K562 (cell line): ENCODE data around the gene STAT6. TPM values are rescaled to one million over a fixed set of nuclear protein-coding genes. Genes with fewer than 3 reads are reported as not detected.
A peak's percentile ranks its signal among the peaks of the same experiment; 100 is the strongest.

Experiments
- CEBPB ChIP-seq: fragments of 450-650 bp; IDR thresholded peaks from 2 replicates; pipeline ENCODE4 v1.6.1; 2016; ENCODE audit warnings: missing genetic modification characterization, missing compliant biosample characterization
- GTF2F1 ChIP-seq: IDR thresholded peaks from 2 replicates; pipeline ENCODE4 v1.6.1; 2011; ENCODE audit warnings: low read depth, low read length, improper control_type of control experiment
- KDM1A ChIP-seq, 2 experiments: fragments of 450-650 bp; IDR thresholded peaks; 2 replicates each; pipeline ENCODE4 v1.6.1; 2016; ENCODE audit warnings: mild to moderate bottlenecking in 2 of 2
- NR2C2 ChIP-seq, 2 experiments: fragments of 200-800 bp in 1 of 2; sonication (Bioruptor generic) in 1 of 2; sonication (generic) in 1 of 2; formaldehyde crosslinking in 1 of 2; IDR thresholded peaks; 2 replicates each; pipeline versions ENCODE4 v1.6.1 to v1.8.0; 2016 to 2022; ENCODE audit warnings: mild to moderate bottlenecking in 1 of 2, missing compliant biosample characterization in 1 of 2, missing genetic modification characterization in 1 of 2, missing genetic modification reagents in 1 of 2
- RCOR1 ChIP-seq, 2 experiments: IDR thresholded peaks; 2 replicates each; pipeline ENCODE4 v1.6.1; 2012; ENCODE audit warnings: low read depth in 2 of 2, low read length in 2 of 2, borderline replicate concordance in 1 of 2, improper control_type of control experiment in 1 of 2
- TRIM24 ChIP-seq, 2 experiments: fragments of 450-650 bp; IDR thresholded peaks; 2 replicates each; pipeline ENCODE4 v1.6.1; 2016
- ZNF121 ChIP-seq: sonication (generic); formaldehyde crosslinking; conservative IDR thresholded peaks from 2 replicates; pipeline ENCODE4 v1.8.0; 2022; ENCODE audit warnings: missing genetic modification reagents
- ZNF174 ChIP-seq: fragments of 250-450 bp; sonication (Bioruptor Pico); IDR thresholded peaks from 2 replicates; pipeline ENCODE4 v1.4.0; 2020; ENCODE audit warnings: mild to moderate bottlenecking
- ZNF212 ChIP-seq: fragments of 450-650 bp; formaldehyde crosslinking; IDR thresholded peaks from 2 replicates; pipeline ENCODE4 v1.4.0; 2020; ENCODE audit warnings: mild to moderate bottlenecking
- polyA plus RNA-seq, 8 experiments: library from polyadenylated mRNA; depleted of rRNA in 4 of 8; stranded (reverse) in 5 of 8; unstranded in 3 of 8; fragments of >200 nt; fragmentation: Nextera tagmentation in 2 of 8; fragmentation: Illumina TruSeq in 1 of 8; extraction: Ambion mirVana in 2 of 8; extraction: Trizol in 1 of 8; gene quantifications; 2 replicates each; pipeline versions ENCODE4 v1.2.1 to v1.2.3, GENCODE V29; 2011 to 2014; ENCODE audit warnings: inconsistent platforms in 1 of 8, missing spikeins in 1 of 8
- total RNA-seq, 7 experiments: library from RNA; depleted of rRNA in 6 of 7; stranded (reverse); fragments of >200 nt in 6 of 7; fragmentation: Illumina TruSeq in 2 of 7; extraction: Trizol in 2 of 7; gene quantifications; 2 replicates each; pipeline versions ENCODE4 v1.2.1 to v1.2.3, GENCODE V29; 2011 to 2021; ENCODE audit warnings: low replicate concordance in 1 of 7
- TF ChIP-seq, protein P1 (sequence below): fragments of 450-650 bp; IDR thresholded peaks from 2 replicates; pipeline ENCODE4 v1.6.1; 2016; ENCODE audit warnings: mild to moderate bottlenecking, moderate library complexity
- TF ChIP-seq, protein P2 (sequence below): sonication (generic); formaldehyde crosslinking; IDR thresholded peaks from 2 replicates; pipeline ENCODE4 v1.8.0; 2022; ENCODE audit warnings: mild to moderate bottlenecking, missing genetic modification reagents
- TF ChIP-seq, protein P3 (sequence below): fragments of 450-650 bp; IDR thresholded peaks from 2 replicates; pipeline ENCODE4 v1.6.1; 2017; ENCODE audit warnings: mild to moderate bottlenecking, moderate library complexity

STAT6 gene
- total and polyA plus RNA-seq, 9 of the 15 experiments (the other 6 are each of a cell fraction or from before 2014, with no cell fraction given): 2.4 to 49.5 (median 26.5) TPM

DNA sequence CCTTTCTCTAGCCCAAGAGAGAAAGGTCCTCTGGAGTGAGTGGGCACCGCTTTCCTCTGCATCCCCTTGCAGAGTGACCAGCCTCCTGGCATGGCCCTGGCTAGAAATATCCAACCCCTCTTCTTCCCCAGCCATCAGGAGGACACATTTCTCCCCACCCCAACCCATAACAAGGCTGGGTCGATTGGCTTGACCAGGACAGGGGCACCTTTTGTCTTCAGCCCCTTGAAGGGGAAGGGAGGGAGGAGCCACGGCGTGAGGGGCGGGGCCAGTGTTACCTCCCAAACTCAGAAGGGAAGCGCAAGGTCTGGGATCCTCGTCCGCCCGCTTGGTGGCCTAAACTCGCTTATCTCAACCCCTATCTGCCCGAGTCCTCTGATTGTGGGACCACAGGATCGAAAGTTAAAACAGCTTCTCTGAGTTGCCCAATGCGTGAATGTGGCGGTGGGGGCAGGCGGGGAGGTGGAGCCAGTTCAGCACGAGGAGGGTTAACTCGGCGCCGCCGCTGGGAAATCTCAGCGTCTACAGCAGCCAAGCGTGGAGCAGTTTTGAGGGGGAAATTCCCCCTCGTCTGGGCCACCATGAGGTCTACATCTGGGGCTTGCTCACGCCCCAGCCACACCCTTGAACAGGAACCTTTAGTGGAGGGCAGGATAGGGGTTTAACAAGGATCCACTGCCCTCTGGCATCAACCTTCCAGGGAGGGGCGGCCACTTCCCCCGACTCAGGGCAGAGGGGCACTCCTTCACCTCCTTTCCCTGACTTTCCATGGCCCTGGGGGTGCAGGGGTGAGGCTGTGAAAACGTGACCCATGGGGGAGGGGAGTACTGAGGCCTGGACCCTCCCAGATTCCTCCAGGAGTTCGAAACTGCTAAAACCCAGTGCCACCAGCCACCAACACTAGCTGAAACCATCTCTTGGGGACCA is 795 bp downstream of the STAT6 start (continued):
- TF ChIP-seq, protein P1, sequence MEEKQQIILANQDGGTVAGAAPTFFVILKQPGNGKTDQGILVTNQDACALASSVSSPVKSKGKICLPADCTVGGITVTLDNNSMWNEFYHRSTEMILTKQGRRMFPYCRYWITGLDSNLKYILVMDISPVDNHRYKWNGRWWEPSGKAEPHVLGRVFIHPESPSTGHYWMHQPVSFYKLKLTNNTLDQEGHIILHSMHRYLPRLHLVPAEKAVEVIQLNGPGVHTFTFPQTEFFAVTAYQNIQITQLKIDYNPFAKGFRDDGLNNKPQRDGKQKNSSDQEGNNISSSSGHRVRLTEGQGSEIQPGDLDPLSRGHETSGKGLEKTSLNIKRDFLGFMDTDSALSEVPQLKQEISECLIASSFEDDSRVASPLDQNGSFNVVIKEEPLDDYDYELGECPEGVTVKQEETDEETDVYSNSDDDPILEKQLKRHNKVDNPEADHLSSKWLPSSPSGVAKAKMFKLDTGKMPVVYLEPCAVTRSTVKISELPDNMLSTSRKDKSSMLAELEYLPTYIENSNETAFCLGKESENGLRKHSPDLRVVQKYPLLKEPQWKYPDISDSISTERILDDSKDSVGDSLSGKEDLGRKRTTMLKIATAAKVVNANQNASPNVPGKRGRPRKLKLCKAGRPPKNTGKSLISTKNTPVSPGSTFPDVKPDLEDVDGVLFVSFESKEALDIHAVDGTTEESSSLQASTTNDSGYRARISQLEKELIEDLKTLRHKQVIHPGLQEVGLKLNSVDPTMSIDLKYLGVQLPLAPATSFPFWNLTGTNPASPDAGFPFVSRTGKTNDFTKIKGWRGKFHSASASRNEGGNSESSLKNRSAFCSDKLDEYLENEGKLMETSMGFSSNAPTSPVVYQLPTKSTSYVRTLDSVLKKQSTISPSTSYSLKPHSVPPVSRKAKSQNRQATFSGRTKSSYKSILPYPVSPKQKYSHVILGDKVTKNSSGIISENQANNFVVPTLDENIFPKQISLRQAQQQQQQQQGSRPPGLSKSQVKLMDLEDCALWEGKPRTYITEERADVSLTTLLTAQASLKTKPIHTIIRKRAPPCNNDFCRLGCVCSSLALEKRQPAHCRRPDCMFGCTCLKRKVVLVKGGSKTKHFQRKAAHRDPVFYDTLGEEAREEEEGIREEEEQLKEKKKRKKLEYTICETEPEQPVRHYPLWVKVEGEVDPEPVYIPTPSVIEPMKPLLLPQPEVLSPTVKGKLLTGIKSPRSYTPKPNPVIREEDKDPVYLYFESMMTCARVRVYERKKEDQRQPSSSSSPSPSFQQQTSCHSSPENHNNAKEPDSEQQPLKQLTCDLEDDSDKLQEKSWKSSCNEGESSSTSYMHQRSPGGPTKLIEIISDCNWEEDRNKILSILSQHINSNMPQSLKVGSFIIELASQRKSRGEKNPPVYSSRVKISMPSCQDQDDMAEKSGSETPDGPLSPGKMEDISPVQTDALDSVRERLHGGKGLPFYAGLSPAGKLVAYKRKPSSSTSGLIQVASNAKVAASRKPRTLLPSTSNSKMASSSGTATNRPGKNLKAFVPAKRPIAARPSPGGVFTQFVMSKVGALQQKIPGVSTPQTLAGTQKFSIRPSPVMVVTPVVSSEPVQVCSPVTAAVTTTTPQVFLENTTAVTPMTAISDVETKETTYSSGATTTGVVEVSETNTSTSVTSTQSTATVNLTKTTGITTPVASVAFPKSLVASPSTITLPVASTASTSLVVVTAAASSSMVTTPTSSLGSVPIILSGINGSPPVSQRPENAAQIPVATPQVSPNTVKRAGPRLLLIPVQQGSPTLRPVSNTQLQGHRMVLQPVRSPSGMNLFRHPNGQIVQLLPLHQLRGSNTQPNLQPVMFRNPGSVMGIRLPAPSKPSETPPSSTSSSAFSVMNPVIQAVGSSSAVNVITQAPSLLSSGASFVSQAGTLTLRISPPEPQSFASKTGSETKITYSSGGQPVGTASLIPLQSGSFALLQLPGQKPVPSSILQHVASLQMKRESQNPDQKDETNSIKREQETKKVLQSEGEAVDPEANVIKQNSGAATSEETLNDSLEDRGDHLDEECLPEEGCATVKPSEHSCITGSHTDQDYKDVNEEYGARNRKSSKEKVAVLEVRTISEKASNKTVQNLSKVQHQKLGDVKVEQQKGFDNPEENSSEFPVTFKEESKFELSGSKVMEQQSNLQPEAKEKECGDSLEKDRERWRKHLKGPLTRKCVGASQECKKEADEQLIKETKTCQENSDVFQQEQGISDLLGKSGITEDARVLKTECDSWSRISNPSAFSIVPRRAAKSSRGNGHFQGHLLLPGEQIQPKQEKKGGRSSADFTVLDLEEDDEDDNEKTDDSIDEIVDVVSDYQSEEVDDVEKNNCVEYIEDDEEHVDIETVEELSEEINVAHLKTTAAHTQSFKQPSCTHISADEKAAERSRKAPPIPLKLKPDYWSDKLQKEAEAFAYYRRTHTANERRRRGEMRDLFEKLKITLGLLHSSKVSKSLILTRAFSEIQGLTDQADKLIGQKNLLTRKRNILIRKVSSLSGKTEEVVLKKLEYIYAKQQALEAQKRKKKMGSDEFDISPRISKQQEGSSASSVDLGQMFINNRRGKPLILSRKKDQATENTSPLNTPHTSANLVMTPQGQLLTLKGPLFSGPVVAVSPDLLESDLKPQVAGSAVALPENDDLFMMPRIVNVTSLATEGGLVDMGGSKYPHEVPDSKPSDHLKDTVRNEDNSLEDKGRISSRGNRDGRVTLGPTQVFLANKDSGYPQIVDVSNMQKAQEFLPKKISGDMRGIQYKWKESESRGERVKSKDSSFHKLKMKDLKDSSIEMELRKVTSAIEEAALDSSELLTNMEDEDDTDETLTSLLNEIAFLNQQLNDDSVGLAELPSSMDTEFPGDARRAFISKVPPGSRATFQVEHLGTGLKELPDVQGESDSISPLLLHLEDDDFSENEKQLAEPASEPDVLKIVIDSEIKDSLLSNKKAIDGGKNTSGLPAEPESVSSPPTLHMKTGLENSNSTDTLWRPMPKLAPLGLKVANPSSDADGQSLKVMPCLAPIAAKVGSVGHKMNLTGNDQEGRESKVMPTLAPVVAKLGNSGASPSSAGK: peak; percentile 72
- TF ChIP-seq, protein P2, sequence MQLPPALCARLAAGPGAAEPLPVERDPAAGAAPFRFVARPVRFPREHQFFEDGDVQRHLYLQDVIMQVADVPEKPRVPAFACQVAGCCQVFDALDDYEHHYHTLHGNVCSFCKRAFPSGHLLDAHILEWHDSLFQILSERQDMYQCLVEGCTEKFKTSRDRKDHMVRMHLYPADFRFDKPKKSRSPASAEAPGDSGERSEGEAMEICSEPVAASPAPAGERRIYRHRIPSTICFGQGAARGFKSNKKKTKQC (CRISPR knock-in tag): no peak
- TF ChIP-seq RCOR1 (IDR thresholded peaks at IDR 0.05; ENCODE audit: borderline replicate concordance in 1 of 2, low read depth in 2 of 2, low read length in 2 of 2) (peak in 1 of 2 experiments; percentile 80; a peak in 2 of 4 replicates), CEBPB (tag) (peak; percentile 68), KDM1A (IDR thresholded peaks at IDR 0.05) (peak; percentile 11 to 35; a peak in 1 of 4 replicates), ZNF121 (CRISPR knock-in tag) (no peak), ZNF174 (no peak), NR2C2 (CRISPR knock-in tag; IDR thresholded peaks at IDR 0.05) (no peak), NR2C2 (tag; IDR thresholded peaks at IDR 0.05) (0 out of 2 replicates have a peak, but pooled peaks have one; percentile 8), GTF2F1 (no peak), TRIM24 (IDR thresholded peaks at IDR 0.05) (no peak), ZNF212 (CRISPR knock-in tag) (no peak)
- TF ChIP-seq, protein P3, sequence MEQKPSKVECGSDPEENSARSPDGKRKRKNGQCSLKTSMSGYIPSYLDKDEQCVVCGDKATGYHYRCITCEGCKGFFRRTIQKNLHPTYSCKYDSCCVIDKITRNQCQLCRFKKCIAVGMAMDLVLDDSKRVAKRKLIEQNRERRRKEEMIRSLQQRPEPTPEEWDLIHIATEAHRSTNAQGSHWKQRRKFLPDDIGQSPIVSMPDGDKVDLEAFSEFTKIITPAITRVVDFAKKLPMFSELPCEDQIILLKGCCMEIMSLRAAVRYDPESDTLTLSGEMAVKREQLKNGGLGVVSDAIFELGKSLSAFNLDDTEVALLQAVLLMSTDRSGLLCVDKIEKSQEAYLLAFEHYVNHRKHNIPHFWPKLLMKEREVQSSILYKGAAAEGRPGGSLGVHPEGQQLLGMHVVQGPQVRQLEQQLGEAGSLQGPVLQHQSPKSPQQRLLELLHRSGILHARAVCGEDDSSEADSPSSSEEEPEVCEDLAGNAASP: no peak
